ENCODE data around the gene ASAP2.

The ASAP2 gene

GRCh38 chr2:9359463-9359862, 152.9 kb downstream of the ASAP2 start:
- DNase-seq: no peak

DNA sequence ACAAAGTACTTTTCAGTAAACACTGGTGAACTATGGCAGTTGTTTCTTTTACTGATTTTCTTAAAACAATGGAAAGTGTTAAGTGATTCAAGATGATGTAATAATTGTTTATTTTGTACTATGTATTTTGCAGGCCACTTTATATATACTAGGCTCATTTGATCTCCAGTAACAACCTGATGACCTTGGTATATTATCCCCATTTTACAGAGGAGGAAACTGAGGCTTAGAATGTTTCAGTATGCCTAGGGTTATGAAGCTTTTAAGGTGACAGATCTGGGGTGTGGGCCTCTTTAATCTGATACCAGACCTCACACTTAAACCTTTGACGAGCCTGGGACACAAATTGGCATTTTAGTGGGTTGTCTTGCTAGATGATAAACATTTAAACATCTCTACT, 153.5 kb downstream of the ASAP2 start:
- DNase-seq: no peak

- DNase-seq: no peak
Observed at GRCh38 chr2:9360701-9361100, 154.1 kb downstream of the ASAP2 start.

GRCh38 chr2:9364373-9364772, 157.8 kb downstream of the ASAP2 start:
- no peak for DNase-seq

DNA sequence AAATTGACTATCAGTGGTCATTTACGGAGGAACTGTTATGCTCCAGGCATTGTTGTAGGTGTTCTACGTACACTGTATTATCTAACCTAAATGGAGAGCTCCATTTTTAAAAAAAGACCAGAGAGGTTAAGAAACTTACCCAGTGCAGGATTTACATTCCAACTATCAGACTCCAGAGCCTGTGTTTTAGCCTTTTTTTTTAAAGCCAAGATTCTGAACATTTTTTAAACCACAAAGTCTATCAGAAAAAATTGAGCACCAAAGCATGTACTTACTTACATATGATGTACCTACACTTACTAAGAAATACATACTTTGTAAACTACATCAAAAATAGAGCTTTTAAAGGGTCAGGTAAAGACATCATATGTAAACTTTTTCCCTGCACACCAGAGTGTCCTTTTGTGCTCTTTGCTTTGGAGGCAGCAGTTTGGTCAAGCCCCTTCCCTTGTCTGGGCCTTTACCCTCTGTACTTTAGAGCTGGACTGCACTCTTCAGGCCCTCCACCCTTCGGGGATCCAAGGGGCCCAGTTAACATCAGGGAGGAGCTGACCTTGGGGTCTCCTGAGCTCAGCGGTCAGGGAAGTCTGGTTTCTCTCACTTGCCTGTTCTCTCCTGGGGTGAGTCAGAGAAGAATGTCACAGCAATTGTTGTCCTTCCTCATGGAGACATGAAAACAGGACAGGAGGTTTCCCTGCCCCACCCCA, 158.3 kb downstream of the ASAP2 start:
- DNase-seq: no peak

DNA sequence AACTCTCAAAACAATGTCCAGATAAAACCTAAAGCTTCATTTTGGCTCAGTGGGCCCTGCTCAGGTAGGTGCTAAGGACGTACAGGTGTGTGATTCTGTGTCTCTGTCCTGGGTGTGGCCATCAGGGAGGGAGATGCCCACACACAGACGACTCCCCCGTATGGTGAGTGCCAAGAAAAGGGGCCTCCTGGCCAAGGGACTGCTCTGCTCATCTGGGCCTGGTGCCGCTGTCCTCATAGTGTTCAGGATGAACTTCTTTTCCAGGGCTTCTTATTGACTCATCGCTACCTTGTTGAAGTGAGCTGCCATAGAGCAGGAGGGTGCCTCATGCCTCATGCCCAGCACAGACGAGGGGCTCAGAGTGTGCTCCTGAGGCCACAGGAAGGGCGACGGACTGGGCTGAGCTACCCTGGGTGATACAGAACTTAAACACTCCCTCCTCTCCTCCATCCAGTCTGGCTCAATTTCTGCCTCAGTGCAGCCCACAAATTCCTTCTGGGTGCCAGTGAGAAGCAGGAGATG, 158.9 kb downstream of the ASAP2 start:
- no peak for DNase-seq

DNA sequence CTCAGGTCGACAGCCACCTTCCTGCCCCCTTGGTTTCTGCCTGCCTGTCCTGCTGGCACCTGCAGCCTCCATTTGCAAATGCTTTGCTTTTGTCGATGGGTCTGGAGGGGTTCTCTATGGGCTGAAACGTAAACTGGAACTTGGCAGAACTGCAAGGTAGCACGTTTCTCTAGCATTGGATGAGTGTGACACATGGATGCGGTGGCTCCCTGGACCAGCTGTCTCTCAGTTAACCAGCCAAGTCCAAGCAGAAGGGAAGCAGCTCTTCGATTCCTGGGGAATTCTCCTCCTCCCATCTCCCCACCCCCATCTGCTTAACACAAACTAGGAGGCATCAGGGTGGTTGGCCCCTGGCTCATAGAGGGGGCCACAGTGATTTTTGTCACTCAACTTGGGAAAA, 159.4 kb downstream of the ASAP2 start:
- no peak for DNase-seq

- DNase-seq: no peak
Observed at GRCh38 chr2:9370746-9371145, 164.1 kb downstream of the ASAP2 start.

- DNase-seq: no peak
Observed at GRCh38 chr2:9373047-9373446, 166.4 kb downstream of the ASAP2 start.

DNA sequence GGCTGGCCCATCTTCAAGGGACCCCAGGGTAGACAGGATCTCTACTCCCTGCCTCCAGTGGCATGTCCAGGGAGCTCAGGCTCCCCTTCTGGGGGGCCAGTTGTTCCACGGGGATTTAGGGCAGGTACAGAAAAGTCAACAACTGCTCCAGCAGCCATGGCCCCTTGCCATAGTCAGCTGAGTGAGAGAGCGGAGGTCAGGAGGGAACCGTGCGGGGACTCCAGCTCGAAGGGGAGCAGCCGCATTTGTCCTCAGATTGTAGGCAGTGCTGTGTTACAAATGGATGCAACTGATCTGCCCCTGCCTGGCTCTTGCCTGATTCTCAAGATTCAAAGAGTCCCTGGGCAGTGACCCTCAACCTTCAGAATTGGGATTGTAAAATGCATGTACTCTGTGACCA, 166.9 kb downstream of the ASAP2 start:
- DNase-seq: no peak

DNA sequence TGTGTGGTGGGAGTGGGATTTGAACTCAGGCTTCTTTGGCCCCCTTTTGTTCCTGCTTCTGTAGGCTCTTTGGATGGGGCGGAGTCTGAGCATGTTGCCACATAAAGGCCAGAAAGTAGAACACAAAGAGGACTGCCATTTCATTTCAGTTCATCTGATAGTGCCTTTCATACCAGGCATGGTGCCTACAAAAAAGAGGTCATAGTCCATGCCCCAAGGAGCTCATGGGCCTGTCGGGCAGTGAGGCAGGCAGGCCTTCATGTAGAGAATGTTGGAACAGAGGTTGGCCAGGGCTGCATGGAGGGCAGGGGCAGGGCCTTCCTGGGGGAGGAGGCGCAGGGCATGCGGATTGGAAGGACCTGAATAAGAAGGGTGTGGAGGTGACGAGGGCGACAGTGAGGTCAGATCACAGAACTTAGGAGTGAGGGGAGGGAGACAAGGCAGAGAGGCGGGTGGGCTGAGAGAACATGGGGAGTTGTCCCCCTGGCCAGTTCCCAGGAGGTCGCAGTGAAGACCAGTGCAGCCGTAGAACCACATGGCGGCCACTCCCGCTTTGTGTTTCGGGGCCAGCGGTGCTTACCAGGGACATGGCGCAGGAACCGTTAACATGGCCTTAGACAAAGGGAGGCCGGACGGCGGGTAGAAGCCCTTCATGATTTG, 167.6 kb downstream of the ASAP2 start:
- DNase-seq: no peak

- DNase-seq: no peak
Observed at GRCh38 chr2:9375857-9376428, 169.3 kb downstream of the ASAP2 start.

DNA sequence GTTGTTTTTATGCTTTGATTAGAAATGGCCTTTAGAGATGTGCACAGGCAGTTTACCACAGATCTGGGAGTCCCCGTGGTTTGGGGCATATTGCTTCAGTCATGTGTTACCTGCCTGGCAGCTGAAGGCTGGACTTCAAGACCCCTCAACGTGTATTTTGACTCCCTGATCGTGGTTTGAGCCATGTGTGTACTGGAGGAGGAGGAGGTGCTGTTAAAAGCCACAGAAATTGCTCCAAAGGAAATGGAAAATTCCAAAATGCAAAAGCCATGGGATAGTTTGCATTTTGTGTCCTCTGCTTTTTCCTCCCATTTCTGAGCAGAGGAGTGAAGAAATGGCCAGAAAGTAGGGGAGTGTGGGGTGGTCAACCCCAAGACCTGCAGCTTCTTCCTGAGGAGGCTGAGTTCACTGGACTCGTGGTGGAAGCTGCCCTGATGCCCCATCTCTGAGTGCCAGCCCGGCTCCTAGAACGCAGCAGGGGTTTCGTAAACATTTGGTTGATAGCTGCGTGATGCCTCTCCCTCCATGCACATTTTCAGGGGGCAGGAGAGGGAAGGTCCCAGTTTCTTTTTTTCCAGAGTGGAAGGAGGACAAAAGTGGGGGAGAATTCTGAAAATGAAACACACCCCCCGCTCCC, 171.0 kb downstream of the ASAP2 start:
- DNase-seq: no peak

- DNase-seq: no peak
Observed at GRCh38 chr2:9378433-9379390, 172.1 kb downstream of the ASAP2 start.

- no peak for DNase-seq
Observed at GRCh38 chr2:9379391-9379755, 172.8 kb downstream of the ASAP2 start.

GRCh38 chr2:9380702-9381628, 174.4 kb downstream of the ASAP2 start:
- no peak for DNase-seq

- DNase-seq: no peak
Observed at GRCh38 chr2:9382604-9383235, 176.1 kb downstream of the ASAP2 start.

DNA sequence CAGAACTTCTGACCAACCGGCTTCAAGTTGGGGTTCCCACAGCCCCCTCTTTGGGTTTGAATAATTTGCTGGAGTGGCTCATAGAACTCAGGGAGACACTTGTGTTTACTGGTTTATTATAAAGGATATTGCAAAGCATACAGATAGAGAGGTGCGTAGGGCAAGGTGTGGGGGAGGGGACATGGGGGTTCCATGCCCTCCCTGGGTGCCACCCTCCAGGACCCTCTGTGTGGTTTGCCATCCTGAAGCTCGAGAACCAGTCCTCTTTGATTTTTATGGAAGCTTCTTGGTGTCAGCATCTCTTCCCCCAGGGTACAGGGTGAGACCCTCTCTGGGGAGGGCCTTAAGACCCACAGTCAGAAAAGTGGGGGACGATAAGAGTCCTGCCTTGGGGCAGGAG, 177.9 kb downstream of the ASAP2 start:
- DNase-seq: no peak

DNA sequence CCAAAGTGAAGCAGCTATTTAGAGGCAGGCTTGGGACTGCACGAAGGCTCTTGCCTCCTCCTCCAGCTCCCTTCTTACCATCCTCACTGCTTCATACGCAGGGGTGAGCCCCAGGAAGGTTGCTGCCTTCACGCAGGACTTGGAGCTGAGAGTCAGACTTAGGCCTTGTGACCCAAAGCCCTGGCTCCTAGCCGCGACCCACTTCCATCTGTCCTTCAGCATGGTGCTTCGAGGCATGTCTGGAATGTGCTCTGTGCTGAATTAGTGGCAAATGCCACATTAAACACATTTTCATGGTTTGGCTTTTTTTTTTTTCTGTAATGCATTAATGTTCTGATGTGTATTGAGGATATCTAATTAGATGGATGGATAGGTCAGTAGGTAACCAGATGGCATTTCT, 179.2 kb downstream of the ASAP2 start:
- DNase-seq: no peak

GRCh38 chr2:9388199-9388681, 181.6 kb downstream of the ASAP2 start:
- no peak for DNase-seq
